Anterior cingulate cortex (tissue), 58 donors: ENCODE measurements around the gene ARID3B.
"Not testable (repeated sequence)": the region's sequence is repeated elsewhere in the genome, so short reads cannot be mapped to it uniquely, and the experiment has no call there.

ENCODE experiments used
- DNase-seq, 58 donors: peaks; one replicate each; lab custom pipeline; 2025; lab: John Stamatoyannopoulos, UW

Gene ARID3B

DNA sequence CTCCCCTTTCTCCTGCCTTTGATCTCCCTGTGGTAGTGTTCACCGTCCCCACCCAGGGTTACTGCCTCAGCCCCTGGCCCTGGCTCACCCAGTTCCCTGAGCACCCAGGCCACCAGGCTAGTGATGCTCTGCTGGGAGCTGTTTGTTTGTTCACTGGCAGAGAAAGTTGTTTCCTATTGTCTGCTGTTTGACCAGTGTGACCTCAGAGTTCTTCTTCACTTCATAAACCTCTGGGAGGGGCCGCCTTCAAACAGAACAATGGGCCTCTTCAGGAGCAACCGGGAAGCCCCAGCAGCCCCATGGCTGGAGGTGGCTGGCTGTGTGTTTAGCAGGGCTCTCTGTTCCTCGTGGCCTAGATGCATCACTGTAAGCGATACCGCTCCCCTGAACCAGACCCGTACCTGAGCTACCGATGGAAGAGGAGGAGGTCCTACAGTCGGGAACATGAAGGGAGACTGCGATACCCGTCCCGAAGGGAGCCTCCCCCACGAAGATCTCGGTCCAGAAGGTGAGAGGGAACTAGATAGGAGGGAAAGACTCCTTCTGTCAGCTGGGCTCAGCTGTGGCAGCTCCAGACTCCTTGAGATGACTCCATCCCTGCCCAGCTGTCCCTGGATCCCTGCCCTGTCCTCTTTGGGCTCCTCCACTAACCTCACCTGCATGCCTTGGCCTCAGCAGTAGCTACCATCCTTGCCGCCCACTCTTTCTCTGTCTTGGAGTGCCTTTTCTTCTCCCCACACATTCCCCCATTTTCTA lies 78.0 kb downstream of the ARID3B start:
- DNase-seq: no peak

DNA sequence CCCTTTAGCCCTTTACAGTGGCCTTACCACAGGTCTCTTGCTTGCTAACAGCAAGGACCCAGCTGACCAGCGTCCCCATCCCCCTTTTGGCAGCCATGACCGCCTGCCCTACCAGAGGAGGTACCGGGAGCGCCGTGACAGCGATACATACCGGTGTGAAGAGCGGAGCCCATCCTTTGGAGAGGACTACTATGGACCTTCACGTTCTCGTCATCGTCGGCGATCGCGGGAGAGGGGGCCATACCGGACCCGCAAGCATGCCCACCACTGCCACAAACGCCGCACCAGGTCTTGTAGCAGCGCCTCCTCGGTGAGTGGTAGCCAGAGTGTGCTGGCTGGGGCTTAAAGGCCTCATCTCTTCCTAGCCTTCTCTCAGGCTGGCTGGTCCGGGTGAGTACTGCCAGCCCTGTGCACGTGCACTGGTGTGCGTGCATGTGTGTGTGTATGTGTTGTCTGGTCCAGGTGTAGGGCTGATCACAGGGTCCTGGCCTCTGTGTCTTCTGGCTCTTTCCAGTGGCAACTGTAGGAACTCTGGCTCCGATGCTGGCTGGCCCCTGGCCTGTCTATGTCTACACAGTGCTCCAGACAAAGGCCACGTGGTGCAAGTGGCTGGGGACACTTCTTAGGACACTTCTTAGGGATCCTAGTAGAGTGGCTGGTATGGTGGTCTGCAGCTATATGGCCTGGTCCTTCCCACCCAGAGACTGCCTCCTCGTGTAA lies 79.1 kb downstream of the ARID3B start:
- DNase-seq: no peak

DNA sequence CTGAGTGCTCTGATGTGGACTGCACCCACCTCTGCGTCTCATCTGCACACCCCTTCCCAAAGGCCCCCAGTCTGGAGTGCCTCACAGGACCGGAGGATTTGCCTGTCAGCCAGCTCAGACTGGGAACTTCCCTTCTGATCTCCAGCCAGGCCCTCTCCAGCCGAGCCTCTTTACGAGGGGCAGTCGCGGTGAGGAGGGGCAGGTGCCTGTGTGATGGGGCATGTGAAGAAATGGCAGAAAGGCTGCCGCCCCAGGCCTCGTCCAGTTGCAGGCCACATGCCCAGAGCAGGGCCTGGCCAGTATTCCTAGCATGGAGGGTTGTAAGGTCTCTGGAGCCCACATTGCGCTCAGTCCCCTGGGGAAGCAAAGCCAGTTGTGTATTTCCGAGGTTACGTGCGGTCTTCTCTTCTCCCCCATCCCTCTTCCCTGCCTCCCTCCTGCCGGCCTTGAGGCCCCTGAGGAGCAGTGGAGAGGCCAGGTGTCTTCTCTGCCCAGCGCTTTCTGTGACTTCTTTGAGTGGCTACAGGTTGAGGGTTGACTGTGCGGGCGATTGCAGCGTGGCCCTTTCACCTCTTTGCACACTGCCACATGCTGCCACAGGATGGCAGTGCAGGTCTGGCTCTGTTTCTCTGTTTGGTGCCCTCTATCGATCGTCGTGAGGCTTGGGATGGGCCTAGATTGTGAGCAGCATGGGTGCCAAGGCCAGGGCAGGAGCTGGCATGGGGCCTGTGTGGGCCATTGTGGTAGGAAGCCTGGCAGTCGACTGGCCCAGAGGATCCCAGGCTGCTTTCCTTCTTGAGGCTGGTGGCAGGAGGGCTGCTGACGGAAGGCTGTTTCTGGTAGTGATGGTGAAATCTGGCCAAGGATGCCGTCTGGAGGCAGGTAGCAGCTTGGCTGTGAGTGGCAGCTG lies 79.9 kb downstream of the ARID3B start:
- DNase-seq: peak in 54 of 58 donors; percentile 21 to 90 (median 71)

DNA sequence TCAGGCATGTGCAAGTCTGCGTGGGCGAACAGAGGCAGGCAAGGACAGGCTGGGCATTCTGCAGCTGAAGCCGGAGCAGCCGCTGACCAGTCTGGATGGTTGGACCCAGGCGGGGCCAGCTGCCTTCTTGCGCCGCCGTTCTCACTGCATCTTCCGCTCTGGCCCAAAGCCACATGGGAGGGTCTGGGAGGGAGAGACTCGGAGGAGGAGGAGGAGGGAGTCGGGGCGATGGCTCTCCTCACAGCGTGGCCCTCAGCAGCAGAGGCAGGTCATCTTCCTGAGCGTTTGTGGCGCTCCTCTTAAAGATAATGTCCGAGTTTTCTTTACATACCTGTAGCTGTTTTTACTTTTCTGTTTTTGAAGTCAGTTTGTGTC lies 80.5 kb downstream of the ARID3B start:
- peak in 2 of 58 donors; percentile 54 for DNase-seq

DNA sequence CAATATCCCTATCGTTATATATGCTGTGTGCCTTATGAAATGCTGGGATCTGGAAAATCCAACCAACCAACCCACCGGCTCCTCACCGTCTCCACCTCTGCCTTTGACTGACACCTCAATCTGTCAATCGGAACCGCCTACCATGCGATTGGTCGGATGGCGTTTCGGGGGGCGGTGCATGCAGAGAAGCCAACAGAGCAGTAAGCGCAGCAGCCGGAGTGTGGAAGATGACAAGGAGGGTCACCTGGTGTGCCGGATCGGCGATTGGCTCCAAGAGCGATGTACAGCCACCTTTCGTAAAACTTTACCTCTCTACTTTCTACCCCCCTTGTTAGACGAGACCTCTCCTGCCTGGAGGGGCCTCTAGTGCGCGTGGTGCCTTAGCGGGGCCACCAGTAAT lies 80.9 kb downstream of the ARID3B start:
- peak in 24 of 58 donors; percentile 10 to 69 (median 36) for DNase-seq

DNA sequence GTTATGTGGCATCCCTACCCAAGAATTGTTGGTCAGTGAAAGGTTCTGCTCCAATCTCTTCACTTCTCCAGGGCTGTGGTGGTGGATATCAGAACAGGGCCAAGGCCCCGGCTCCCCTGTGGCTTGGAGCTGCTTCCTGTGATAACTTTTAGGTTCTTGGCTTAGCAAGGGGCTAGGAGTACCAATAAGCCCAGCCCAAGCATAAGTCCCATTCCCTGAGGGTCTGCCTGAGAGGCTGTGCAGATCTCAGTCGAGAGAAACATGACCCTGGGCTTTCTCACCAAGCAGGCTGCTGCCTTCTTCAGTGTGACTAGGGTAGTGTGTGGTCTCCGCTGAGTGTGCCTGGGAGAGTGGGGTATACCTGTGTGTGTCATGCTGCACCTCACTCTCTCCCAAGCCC lies 81.7 kb downstream of the ARID3B start:
- no peak for DNase-seq

DNA sequence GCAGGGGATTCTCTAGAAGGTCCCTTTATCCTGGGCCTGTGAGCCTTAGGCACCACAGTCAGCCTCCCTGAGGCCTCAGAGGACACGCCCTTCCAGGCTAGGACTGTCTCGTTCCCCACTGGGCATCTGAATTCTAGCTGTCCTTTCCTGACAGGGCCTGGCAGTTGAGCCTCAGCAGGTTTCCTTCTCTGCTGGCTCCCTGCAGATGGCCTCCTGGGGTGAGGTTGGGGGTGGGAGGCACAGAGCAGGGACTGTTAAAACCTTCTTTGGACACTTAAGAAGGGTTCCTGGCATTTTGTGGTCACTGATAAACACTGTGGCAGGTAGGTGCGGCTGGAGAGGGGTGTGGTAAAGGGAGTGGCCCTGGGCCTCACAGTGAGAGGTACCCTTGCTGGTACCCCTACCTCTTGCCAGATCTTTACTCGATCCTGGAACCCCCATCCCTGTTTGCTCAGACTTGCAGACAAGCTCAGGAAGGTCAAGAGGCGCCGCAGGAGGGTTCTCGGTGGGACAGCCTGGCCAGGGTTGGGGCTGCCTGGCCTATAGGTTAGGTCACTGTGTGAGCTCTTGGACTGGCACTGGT lies 83.1 kb downstream of the ARID3B start:
- DNase-seq: no peak

DNA sequence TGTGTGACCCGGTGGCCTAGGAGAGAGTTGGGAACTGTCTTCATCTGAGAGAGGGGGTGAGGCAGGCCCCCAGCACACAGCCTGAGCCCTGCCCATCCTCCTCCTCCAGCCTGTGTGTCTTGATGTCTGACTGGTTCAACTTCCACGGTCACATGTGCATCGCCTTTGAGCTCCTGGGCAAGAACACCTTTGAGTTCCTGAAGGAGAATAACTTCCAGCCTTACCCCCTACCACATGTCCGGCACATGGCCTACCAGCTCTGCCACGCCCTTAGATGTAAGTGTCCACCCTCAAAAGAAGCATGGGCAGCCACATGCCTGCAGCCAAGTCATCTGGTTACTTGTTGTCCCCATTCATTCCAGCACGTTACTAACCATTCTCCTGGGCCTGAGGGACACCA lies 84.7 kb downstream of the ARID3B start:
- no peak for DNase-seq

DNA sequence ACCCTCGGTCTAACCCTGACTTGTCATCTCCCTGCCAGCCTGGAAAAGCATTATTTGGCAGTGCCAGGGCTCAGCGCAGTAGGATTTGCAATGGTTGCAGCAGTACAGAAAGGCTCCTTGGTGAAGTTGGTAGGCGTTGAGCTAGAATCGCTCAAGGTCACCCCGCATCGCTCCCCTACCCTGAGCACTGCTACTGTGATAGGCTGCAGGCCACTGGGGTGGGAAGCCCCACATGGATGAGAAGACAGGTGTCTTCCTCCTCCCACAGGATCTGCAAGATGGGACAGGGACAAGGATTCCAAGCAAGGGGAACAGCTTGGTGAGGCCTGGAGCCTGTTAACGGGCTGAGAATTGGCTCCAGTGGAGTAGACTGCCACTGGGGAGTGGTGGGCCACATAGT lies 85.3 kb downstream of the ARID3B start:
- no peak for DNase-seq

DNA sequence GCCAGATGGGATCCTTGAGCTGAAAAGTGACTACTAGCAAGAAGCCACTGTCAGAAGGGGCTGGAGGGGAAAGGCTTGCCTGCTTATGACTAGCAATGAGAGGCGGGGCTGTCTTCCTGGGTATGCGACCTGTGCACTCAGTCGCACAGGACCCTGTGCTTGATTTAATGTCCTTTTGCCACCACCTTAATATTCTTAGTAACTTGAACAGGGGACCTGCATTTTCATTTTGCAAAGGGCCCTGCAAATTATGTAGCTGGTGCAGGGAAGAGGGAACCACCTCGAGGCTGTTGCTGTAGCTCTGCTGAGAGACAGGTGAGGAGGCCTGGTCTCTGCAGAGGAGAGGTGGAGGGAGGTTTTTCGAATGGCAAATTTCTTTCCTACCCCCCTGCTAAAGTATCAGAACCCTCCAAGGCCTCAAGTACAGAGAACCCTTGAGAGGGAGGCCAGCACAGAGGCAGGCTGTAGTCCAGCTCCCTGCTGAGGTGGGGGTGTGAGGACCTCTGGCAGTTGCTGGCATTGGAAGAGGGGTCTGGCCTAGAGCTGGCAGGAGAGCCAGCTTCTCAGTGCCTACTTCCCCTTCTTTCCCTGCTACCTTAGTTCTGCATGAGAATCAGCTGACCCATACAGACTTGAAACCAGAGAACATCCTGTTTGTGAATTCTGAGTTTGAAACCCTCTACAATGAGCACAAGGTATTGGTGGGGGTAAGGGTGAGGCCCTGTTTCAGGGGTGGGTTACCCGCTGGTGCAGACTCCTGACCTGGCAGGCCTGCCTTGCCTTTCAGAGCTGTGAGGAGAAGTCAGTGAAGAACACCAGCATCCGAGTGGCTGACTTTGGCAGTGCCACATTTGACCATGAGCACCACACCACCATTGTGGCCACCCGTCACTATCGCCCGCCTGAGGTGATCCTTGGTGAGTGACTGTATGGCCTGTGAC lies 86.0 kb downstream of the ARID3B start:
- DNase-seq: peak in 24 of 58 donors; percentile 9 to 74 (median 33)

DNA sequence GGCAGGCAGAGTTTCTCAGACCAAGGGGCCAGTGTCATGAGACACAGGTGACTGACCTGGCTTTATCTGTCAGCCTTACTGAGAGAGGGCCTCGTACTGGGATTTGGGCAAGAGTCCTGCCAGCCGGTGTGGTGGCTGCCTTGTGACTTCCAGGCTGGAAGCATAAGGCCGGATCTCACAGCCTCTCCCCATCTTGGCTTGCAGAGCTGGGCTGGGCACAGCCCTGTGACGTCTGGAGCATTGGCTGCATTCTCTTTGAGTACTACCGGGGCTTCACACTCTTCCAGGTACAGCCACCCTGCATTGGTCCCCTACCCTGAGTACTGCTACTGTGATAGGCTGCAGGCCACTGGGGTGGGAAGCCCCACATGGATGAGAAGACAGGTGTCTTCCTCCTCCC lies 86.7 kb downstream of the ARID3B start:
- DNase-seq: no peak

DNA sequence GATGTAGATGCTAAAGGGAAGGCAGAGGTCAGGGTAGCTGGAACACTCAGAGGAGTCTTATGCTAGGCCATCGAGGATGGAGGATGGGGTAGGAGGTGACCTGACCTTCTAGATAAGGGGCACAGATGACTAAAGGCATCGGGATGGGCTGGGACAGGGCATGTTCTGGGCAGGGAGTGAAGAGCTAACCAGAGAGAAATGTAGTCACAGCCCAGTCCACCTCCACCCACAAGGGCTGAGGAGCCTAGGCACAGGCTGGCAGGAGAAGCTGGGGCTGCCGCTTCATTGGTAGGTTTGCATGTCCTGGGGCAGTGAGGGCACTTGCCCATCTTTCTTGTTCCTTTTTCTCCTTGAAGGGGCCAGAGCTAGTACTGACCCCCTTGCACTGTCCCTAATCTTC lies 87.2 kb downstream of the ARID3B start:
- DNase-seq: no peak

DNA sequence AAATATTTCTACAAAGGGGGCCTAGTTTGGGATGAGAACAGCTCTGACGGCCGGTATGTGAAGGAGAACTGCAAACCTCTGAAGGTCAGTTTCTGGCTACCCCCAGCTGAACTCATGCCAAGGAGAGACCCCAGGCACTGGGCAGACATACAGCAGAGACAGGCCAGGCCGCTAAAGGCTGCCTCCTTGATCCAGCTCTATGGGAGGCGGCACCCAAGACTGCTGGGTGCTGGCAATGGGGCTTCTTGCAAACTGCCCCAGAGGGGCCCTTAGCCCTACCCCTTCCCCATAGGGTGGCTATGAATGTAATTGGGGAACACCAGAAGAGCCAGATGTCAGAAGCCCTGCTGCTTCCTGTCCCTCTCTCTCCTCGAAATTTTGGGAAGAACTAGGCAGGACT lies 87.9 kb downstream of the ARID3B start:
- no peak for DNase-seq

DNA sequence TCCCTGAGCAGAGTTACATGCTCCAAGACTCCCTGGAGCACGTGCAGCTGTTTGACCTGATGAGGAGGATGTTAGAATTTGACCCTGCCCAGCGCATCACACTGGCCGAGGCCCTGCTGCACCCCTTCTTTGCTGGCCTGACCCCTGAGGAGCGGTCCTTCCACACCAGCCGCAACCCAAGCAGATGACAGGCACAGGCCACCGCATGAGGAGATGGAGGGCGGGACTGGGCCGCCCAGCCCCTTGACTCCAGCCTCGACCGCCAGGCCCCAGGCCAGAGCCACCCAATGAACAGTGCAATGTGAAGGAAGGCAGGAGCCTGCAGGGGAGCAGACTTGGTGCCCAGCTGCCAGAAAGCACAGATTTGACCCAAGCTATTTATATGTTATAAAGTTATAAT lies 88.7 kb downstream of the ARID3B start:
- DNase-seq: not testable (repeated sequence)

DNA sequence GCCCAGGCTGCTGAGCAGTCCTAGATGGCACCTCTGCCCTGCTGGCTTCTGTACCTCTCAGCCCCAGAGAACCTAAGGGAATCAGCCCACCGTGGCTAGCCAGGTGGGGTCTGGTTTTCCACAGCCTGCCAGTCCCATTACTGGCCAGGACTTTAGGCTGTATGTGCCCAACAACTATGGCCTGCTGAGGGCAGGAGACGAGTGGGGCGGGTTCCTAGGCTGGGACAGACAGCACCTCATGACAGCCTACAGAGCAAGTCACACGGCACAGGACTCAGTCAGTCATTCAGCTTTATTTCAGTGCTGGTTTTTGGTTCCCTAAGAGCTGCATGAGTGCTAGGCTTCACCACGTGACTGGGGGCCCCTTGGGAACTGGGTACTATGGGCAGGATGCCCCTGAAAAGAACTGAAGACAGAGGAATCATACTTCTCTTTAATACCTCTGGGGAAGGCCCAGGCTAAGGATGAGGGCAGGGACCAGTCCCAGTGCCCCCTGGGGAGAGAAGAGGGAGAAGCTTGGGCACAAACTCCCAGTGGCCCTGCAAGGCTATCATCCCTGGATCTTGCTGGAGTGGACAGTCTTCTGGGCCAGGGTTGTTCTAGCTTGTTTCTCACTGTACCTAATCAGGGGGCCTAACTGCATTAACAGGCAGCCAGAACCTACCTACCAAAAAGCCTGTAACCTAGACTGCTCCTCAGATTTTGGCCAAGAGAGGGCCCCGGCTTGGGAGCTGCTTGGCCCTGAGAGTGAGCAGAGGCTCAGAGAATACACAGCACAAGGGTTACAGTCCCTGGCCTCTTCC lies 89.5 kb downstream of the ARID3B start:
- peak in 1 of 58 donors; percentile 9 for DNase-seq

DNA sequence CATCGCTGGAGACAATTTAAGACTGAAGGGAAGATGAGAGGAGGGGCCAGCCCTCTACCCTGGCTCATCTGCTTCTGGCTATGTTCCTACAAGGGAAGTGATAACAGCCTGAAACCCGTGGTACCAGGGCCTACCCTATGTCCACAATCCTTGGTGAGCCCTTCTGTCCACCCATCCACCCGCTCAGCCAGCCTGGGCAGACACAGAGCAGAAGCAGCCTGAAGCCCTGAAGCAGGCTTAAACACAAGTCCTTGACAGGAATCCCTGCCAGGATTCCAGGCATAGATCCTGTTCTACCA lies 90.0 kb downstream of the ARID3B start:
- no peak for DNase-seq

DNA sequence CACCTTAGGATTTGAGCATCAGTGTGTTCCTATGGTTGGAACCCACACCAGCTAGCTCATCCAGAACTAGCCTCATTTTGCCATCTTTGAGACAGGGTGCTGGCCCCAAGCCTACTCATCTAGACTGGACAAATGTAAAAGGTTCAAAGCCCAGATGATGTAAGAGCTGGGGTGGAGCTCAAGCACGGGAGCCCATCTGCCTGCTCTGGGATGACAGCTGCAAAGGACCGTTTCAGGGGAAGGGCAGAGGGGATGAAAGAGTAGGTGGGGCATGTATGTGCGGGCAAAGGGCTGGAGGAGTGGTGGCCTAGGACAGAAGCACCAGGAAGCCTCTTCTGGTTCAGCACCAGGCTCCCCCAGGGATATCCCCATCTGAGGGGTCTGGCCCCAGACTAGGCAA lies 90.4 kb downstream of the ARID3B start:
- DNase-seq: no peak

DNA sequence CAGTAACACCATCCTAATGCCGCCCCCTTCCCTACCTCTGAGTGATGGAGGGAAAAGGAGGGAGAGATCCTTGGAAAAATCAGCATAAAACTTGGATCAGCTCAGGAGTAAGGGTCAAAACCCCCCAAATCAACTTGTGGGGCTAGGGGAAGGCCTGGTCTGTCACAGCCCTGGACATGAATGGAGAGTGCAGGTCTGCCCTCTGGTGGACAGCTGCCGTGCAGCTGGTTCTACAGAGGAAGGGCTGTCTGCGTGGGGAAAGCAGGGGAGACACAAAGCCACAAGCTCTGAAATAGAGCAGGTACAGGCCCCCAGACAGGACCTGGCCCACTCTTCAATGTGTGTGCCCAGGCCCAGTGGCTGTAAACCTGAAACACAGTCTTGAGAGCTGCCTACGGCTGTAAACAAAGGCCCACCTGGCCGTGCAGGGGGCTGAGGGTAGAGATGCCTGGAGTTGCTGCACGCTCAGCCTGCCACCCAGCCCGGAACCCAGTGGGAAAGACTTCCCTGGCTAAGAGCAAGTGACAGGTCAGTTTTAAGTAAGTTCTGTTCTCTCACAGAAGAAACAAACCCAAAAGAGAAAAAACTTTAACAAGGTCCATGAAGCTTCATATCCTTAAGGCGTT lies 91.0 kb downstream of the ARID3B start:
- peak in 43 of 58 donors; percentile 12 to 69 (median 40) for DNase-seq
